ENCODE data around the gene SMOC2.

DNA sequence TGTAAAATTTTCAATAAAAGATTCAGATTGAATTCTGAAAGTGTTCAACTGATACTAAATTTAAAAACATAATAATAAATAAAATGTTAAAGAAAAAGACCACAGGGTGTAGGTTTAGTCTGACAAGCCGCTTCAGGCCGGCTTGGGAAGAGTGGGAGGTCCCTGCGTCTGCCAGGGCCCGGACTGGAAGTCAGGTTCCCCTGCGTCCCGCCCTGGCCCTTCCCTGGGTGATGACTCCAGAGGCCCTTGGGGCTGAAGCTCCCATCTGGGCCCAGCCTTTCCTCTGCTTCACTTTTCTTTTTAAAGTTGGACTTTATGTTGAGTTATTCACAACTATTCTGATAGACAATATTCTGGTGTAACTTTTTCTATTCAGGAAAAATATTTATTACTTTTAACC, 93.3 kb downstream of the SMOC2 start:
- TF ChIP-seq CTCF (IDR thresholded peaks at IDR 0.05) (no peak), POLR2A (IDR thresholded peaks at IDR 0.05) (no peak), EP300 (IDR thresholded peaks at IDR 0.05) (no peak)

All from tibial nerve (tissue), 4 donors.